CD4-positive, alpha-beta memory T cell (primary cell): ENCODE data around the gene AKT1. TPM values are rescaled to one million over a fixed set of nuclear protein-coding genes. Genes with fewer than 3 reads are reported as not detected.
A peak's percentile ranks its signal among the peaks of the same experiment; 100 is the strongest.

Source experiments
- CTCF ChIA-PET: fragments of 350-600 bp; sonication (Branson Sonifier 250); formaldehyde crosslinking; loops from one replicate; lab custom pipeline; 2021; ENCODE audit warnings: inconsistent platforms; ENCODE audit not compliant: partially characterized antibody; lab: Charles Lee
- POLR2A ChIA-PET: fragments of 350-600 bp; sonication (Branson Sonifier 250); formaldehyde crosslinking; loops from one replicate; lab custom pipeline; 2021; ENCODE audit not compliant: partially characterized antibody; lab: Charles Lee
- DNase-seq, 5 donors: peaks; one replicate each; pipeline versions ENCODE4 v3.0.0 to v3.0.0-alpha.2; 2020 to 2022; ENCODE audit warnings: mixed read lengths in 1 of 5
- H3K27ac ChIP-seq: one replicate; pipeline ENCODE4 v1.7.0; 2013; ENCODE audit warnings: low read depth, low read length
- H3K27me3 ChIP-seq: 2 replicates; pipeline ENCODE4 v1.7.0; 2013; ENCODE audit warnings: mild to moderate bottlenecking, low read length, moderate library complexity; ENCODE audit not compliant: insufficient read depth
- H3K36me3 ChIP-seq: 2 replicates; pipeline ENCODE4 v1.7.0; 2013; ENCODE audit warnings: mild to moderate bottlenecking, low read length, moderate library complexity; ENCODE audit not compliant: insufficient read depth
- H3K4me1 ChIP-seq: 2 replicates; pipeline ENCODE4 v1.7.0; 2013; ENCODE audit warnings: mild to moderate bottlenecking, low read length, moderate library complexity; ENCODE audit not compliant: insufficient read depth
- H3K4me3 ChIP-seq, 2 donors: one replicate each; pipeline ENCODE4 v1.7.0; 2013; ENCODE audit warnings: low read length in 2 of 2, mild to moderate bottlenecking in 1 of 2
- H3K9me3 ChIP-seq, 2 donors: one replicate each; pipeline ENCODE4 v1.7.0; 2013; ENCODE audit warnings: low read length in 2 of 2, control low read depth in 1 of 2; ENCODE audit not compliant: control insufficient read depth in 1 of 2
- H3K27ac Mint-ChIP-seq, 7 donors: one replicate each; pipeline ENCODE4 v1.8.0; 2020 to 2021; ENCODE audit warnings: mixed read lengths in 7 of 7, mild to moderate bottlenecking in 6 of 7, inconsistent platforms in 3 of 7, moderate library complexity in 3 of 7
- H3K27me3 Mint-ChIP-seq, 2 donors: one replicate each; pipeline ENCODE4 v1.8.0; 2020 to 2021; ENCODE audit warnings: mixed read lengths in 2 of 2
- H3K36me3 Mint-ChIP-seq, 2 donors: one replicate each; pipeline ENCODE4 v1.8.0; 2020 to 2021; ENCODE audit warnings: mixed read lengths in 2 of 2, inconsistent platforms in 1 of 2, mild to moderate bottlenecking in 1 of 2
- H3K4me1 Mint-ChIP-seq, 4 donors: one replicate each; pipeline ENCODE4 v1.8.0; 2020 to 2021; ENCODE audit warnings: mixed read lengths in 4 of 4, mild to moderate bottlenecking in 1 of 4
- H3K4me3 Mint-ChIP-seq, 8 donors: one replicate each; pipeline ENCODE4 v1.8.0; 2020 to 2021; ENCODE audit warnings: mixed read lengths in 8 of 8, mild to moderate bottlenecking in 7 of 8, moderate library complexity in 6 of 8, inconsistent platforms in 3 of 8
- H3K9me3 Mint-ChIP-seq, 8 donors: one replicate each; pipeline ENCODE4 v1.8.0; 2020 to 2021; ENCODE audit warnings: mixed read lengths in 8 of 8, mild to moderate bottlenecking in 5 of 8, inconsistent platforms in 3 of 8, moderate library complexity in 1 of 8
- intact Hi-C: fragments of 100-400 bp; cut with micrococcal nuclease; formaldehyde crosslinking; loops from one replicate; pipeline ENCODE4 v1.15.1; 2023
- polyA plus RNA-seq, 2 donors: library from polyadenylated mRNA; unstranded; fragments of 300-500 nt; fragmentation: Illumina TruSeq; gene quantifications; one replicate each; pipeline ENCODE4 v1.2.3, GENCODE V29; 2021
- total RNA-seq, 2 experiments: library from RNA; stranded (reverse); gene quantifications; one replicate each; pipeline ENCODE4 v1.2.3, GENCODE V29; 2021

The AKT1 gene
- total and polyA plus RNA-seq, 4 experiments from 2014 or later = 5.3 to 90.5 (median 56.1) TPM

- Histone ChIP-seq H3K27me3 (no peaks in the 10 kb centered on the region), H3K4me1 (peaks cover 25% of the 10 kb centered on the region), H3K27ac (no peak overlapping the region), H3K9me3 (no peaks in the 10 kb centered on the region), H3K36me3 (peaks cover 37% of the 10 kb centered on the region), H3K4me3 (no peak overlapping the region)
- DNase-seq = no peak
- Mint-ChIP-seq H3K27me3 (no peaks in the 10 kb centered on the region), H3K36me3 (peaks cover 0 to 62% of the 10 kb centered on the region in 2 donors), H3K27ac (no peak overlapping the region), H3K4me3 (peak overlapping the region in 3 of 8 donors; percentile 31 to 86 (median 67)), H3K9me3 (peaks cover 0 to 5% (median 0%) of the 10 kb centered on the region in 8 donors), H3K4me1 (peaks cover 16 to 44% (median 29%) of the 10 kb centered on the region in 4 donors)
- intact Hi-C loops = no loop called here
- POLR2A ChIA-PET = interaction anchor here (1.1 kb wide), 1 partner anchor 46 kb away, joined by 3 read pairs; the partner anchor contains the start of gene ZBTB42
- CTCF ChIA-PET = interaction anchor here (2.4 kb wide), 1 partner anchor 11 kb away, joined by 11 read pairs; no protein-coding TSS in a partner anchor
Observed at GRCh38 chr14:104755621-104756020, 39.9 kb downstream of the AKT1 start.

GRCh38 chr14:104754213-104754851 lies 41.2 kb downstream of the AKT1 start:
- Mint-ChIP-seq H3K4me1 (peaks cover 16 to 41% (median 29%) of the 10 kb centered on the region in 4 donors), H3K36me3 (peaks cover 0 to 51% of the 10 kb centered on the region in 2 donors), H3K4me3 (peak overlapping the region; percentile 84 to 96 (median 90)), H3K9me3 (peaks cover 0 to 3% (median 0%) of the 10 kb centered on the region in 8 donors), H3K27ac (peak overlapping the region; percentile 73 to 94 (median 91)), H3K27me3 (no peaks in the 10 kb centered on the region)
- DNase-seq = peak in 1 of 5 donors; percentile 28
- intact Hi-C loops = loop anchor here (5.0 kb wide), 2 partner anchors 67 to 268 kb away; partner anchors contain the start of genes CDCA4 and INF2
- H3K4me1 ChIP-seq = peaks cover 25% of the 10 kb centered on the region
- no peaks in the 10 kb centered on the region for H3K9me3 ChIP-seq
- peak overlapping the region; percentile 57 to 93 for H3K4me3 ChIP-seq
- no peaks in the 10 kb centered on the region for H3K27me3 ChIP-seq
- POLR2A ChIA-PET = interaction anchor here (0.9 to 2.8 kb wide), 5 partner anchors 14 to 77 kb away, joined by 3 to 27 read pairs (median 13); partner anchors contain the start of genes ADSS1 and ZBTB42
- peak overlapping the region; percentile 79 for H3K27ac ChIP-seq
- H3K36me3 ChIP-seq = peaks cover 31% of the 10 kb centered on the region
- CTCF ChIA-PET = interaction anchor here (1.2 to 2.4 kb wide), 2 partner anchors 12 to 72 kb away, joined by 3 to 11 read pairs; no protein-coding TSS in a partner anchor

GRCh38 chr14:104753528-104754212 lies 41.9 kb downstream of the AKT1 start:
- H3K36me3 Mint-ChIP-seq = peaks cover 0 to 44% of the 10 kb centered on the region in 2 donors
- ChIA-PET POLR2A (interaction anchor here (0.8 to 2.8 kb wide), 13 partner anchors 9 to 561 kb away, joined by 3 to 27 read pairs (median 6); partner anchors contain the start of genes ADSS1, AKT1, BRF1 and CEP170B), CTCF (interaction anchor here (1.2 to 3.5 kb wide), 7 partner anchors 13 to 88 kb away, joined by 3 to 17 read pairs (median 13); partner anchors contain the start of gene ADSS1)
- intact Hi-C loops = loop anchor here (5.0 kb wide), 2 partner anchors 66 to 269 kb away; partner anchors contain the start of genes CDCA4 and INF2
- peak in 4 of 5 donors; percentile 13 to 44 (median 16) for DNase-seq
- H3K27me3 Mint-ChIP-seq = no peaks in the 10 kb centered on the region
- Histone ChIP-seq H3K36me3 (peaks cover 25% of the 10 kb centered on the region), H3K27me3 (no peaks in the 10 kb centered on the region), H3K4me1 (peaks cover 25% of the 10 kb centered on the region), H3K9me3 (no peaks in the 10 kb centered on the region), H3K4me3 (peak overlapping the region; percentile 57 to 93), H3K27ac (peak overlapping the region; percentile 79)
- H3K4me3 Mint-ChIP-seq = peak overlapping the region; percentile 84 to 96 (median 90)
- H3K9me3 Mint-ChIP-seq = peaks cover 0 to 3% (median 0%) of the 10 kb centered on the region in 8 donors
- peak overlapping the region; percentile 73 to 94 (median 91) for H3K27ac Mint-ChIP-seq
- H3K4me1 Mint-ChIP-seq = peaks cover 16 to 41% (median 29%) of the 10 kb centered on the region in 4 donors

- no peaks in the 10 kb centered on the region for H3K9me3 ChIP-seq
- intact Hi-C loops = loop anchor here (1.0 to 5.0 kb wide), 5 partner anchors 29 to 269 kb away; partner anchors contain the start of genes ADSS1, AKT1, CDCA4 and INF2
- Mint-ChIP-seq H3K4me1 (peaks cover 16 to 41% (median 29%) of the 10 kb centered on the region in 4 donors), H3K27me3 (no peaks in the 10 kb centered on the region), H3K36me3 (peaks cover 0 to 39% of the 10 kb centered on the region in 2 donors), H3K4me3 (peak within 1 kb of the TSS; percentile 88 to 96 (median 92)), H3K27ac (peak within 1 kb of the TSS; percentile 91 to 95 (median 94)), H3K9me3 (peaks cover 0 to 3% (median 0%) of the 10 kb centered on the region in 8 donors)
- H3K36me3 ChIP-seq = peaks cover 23% of the 10 kb centered on the region
- DNase-seq = peak; percentile 99
- POLR2A ChIA-PET = interaction anchor here (0.6 to 2.8 kb wide), 21 partner anchors 9 to 562 kb away, joined by 3 to 27 read pairs (median 3); partner anchors contain the start of genes ADSS1, AKT1, BRF1 and CDCA4
- H3K4me1 ChIP-seq = peaks cover 25% of the 10 kb centered on the region
- CTCF ChIA-PET = interaction anchor here (0.9 to 3.5 kb wide), 8 partner anchors 11 to 87 kb away, joined by 3 to 17 read pairs (median 9); partner anchors contain the start of gene ADSS1
- H3K27me3 ChIP-seq = no peaks in the 10 kb centered on the region
- peak within 1 kb of the TSS; percentile 79 for H3K27ac ChIP-seq
- peak within 1 kb of the TSS; percentile 57 to 93 for H3K4me3 ChIP-seq
Observed at GRCh38 chr14:104752735-104753527, 42.6 kb downstream of the AKT1 start, which contains the start of gene SIVA1. SIVA1 (plus strand) TSS chr14:104753147; CDS start chr14:104753202, 55 bp downstream.

- peaks cover 25% of the 10 kb centered on the region for H3K4me1 ChIP-seq
- ChIA-PET POLR2A (interaction anchor here (0.6 to 2.8 kb wide), 20 partner anchors 8 to 562 kb away, joined by 3 to 27 read pairs (median 4); partner anchors contain the start of genes ADSS1, AKT1, BRF1 and CDCA4), CTCF (interaction anchor here (0.9 to 3.5 kb wide), 8 partner anchors 11 to 87 kb away, joined by 3 to 17 read pairs (median 9); partner anchors contain the start of gene ADSS1)
- Mint-ChIP-seq H3K4me3 (peak overlapping the region; percentile 82 to 96 (median 91)), H3K27me3 (no peaks in the 10 kb centered on the region), H3K9me3 (peaks cover 0 to 3% (median 0%) of the 10 kb centered on the region in 8 donors), H3K4me1 (peaks cover 16 to 41% (median 29%) of the 10 kb centered on the region in 4 donors), H3K27ac (peak overlapping the region; percentile 88 to 95 (median 94)), H3K36me3 (peaks cover 0 to 36% of the 10 kb centered on the region in 2 donors)
- intact Hi-C loops = loop anchor here (1.0 to 5.0 kb wide), 5 partner anchors 28 to 270 kb away; partner anchors contain the start of genes ADSS1, AKT1, CDCA4 and INF2
- H3K4me3 ChIP-seq = peak overlapping the region; percentile 53 to 93
- H3K27ac ChIP-seq = peak overlapping the region; percentile 79
- H3K36me3 ChIP-seq = peaks cover 17% of the 10 kb centered on the region
- DNase-seq = no peak
- no peaks in the 10 kb centered on the region for H3K27me3 ChIP-seq
- H3K9me3 ChIP-seq = no peaks in the 10 kb centered on the region
Observed at GRCh38 chr14:104752423-104752734, 43.2 kb downstream of the AKT1 start.
